ENCODE measurements around the gene EZH1. TPM values are rescaled to one million over a fixed set of nuclear protein-coding genes. Genes with fewer than 3 reads are reported as not detected.

Gene EZH1
- total and polyA plus RNA-seq, 10 of the 15 experiments (the other 5 are each of a cell fraction or from before 2014, with no cell fraction given), result 6.1 to 43.3 (median 16.8) TPM

DNA sequence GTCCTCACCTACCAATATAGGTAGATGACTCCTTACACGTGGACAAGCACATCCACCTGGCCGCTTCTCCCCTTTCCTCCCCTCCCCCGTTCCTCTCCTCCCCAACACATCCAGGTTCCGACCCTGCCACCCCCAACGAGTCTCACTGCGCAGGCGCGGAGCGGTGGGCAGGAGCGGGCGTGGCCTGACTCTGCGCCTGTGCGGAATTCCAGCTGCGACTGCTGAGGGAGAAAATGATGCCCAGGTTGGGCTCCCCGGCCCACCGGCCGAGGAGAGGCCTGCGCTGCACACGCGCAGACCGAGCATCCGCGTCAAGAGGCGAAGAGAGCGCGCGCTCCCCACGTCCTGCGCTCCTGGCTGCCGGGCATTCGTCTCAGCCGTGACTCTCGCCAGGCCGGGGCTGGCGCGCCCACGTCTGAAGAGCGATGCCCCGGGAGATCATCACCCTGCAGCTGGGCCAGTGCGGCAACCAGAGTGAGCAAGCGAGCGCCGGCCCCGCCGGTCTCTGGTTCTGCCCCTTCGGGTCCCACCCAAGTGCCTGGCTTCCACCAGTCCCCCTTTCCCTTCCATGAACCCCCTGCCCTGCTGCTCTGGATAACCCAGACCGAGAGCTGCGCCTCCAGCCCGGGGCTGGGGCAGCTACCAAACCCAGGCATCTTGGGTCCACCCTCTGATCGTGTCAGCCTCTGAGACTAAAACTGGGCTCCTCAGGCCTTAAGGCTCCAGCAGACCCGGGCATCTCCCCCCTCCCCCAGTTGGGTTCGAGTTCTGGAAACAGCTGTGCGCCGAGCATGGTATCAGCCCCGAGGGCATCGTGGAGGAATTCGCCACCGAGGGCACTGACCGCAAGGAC is 85.5 kb downstream of the EZH1 start, which contains the start of gene TUBG2:
Gene TUBG2, plus strand, starts transcription at position 206 of the 853 bp plus-strand sequence. Its CDS starts 220 bp downstream, at position 426.
- no peaks in the 10 kb centered on the region for H3K9me3 ChIP-seq (replicated peaks; ENCODE audit: control insufficient read depth, insufficient read depth, low read length)
- DNase-seq (ENCODE audit: low read depth, low spot score) (no peak), ATAC-seq (peak; percentile 73), FAIRE-seq (no peak)
- H4K20me1 ChIP-seq (ENCODE audit: control insufficient read depth, insufficient read depth), result no peaks in the 10 kb centered on the region
- SMC1A ChIA-PET (ENCODE audit: uncharacterized antibody, unreplicated experiment), result interaction anchor here (0.8 to 2.0 kb wide), 6 partner anchors 12 to 81 kb away, joined by 3 to 9 read pairs (median 4); no protein-coding TSS in a partner anchor
- no peaks in the 10 kb centered on the region for H3K27me3 ChIP-seq (replicated peaks in 1 of 2; ENCODE audit: control insufficient read depth in 2 of 2, insufficient read depth in 2 of 2, low read length in 1 of 2)
- POLR2A ChIA-PET, result interaction anchor here (0.6 to 4.9 kb wide), 7 partner anchors 8 to 444 kb away, joined by 3 to 29 read pairs (median 5); partner anchors contain the start of genes PLEKHH3, RETREG3 and TUBG1
- in situ Hi-C loops (cut with MboI) (no loop called here), intact Hi-C loops (cut with micrococcal nuclease; ENCODE audit: unreplicated experiment) (loop anchor here (5.0 kb wide), 1 partner anchor 82 kb away; the partner anchor contains the start of gene PSMC3IP)
- H2AFZ ChIP-seq (ENCODE audit: control insufficient read depth, low read depth, low read length), result peak within 1 kb of the TSS; percentile 93
- H3K9ac ChIP-seq (ENCODE audit: control insufficient read depth, insufficient read depth, low read length), result peak within 1 kb of the TSS; percentile 55
- no TSS peak for BruUV-seq (replicated peaks)
- H3K4me2 ChIP-seq (ENCODE audit: control insufficient read depth, insufficient read depth), result peak within 1 kb of the TSS; percentile 91
- 1% methylated on average over 55 of the region's 59 CpGs for WGBS (ENCODE audit: insufficient coverage, insufficient replicate concordance, low lambda C conversion rate, missing lambda C conversion rate)
- CTCF ChIA-PET, result interaction anchor here (0.7 to 3.4 kb wide), 7 partner anchors 16 to 81 kb away, joined by 3 to 26 read pairs (median 4); partner anchors contain the start of genes PLEKHH3 and PSMC3IP
- peak within 1 kb of the TSS; percentile 77 for H3K4me3 ChIP-seq
- RAD21 ChIA-PET (ENCODE audit: unreplicated experiment), result interaction anchor here (1.0 to 2.0 kb wide), 6 partner anchors 15 to 104 kb away, joined by 4 to 10 read pairs (median 5); partner anchors contain the start of gene PLEKHH3
- peaks cover 33% of the 10 kb centered on the region for H3K4me1 ChIP-seq (ENCODE audit: control insufficient read depth, insufficient read depth, low read length)
- H3K79me2 ChIP-seq (ENCODE audit: control insufficient read depth, insufficient read depth, low read length), result peaks cover 3% of the 10 kb centered on the region; the same call in 1 of the 2 replicates
- peak within 1 kb of the TSS; percentile 42; the same call in 1 of the 2 replicates for H3K27ac ChIP-seq (ENCODE audit: control insufficient read depth, insufficient read depth)
- H3K36me3 ChIP-seq (ENCODE audit: control insufficient read depth in 2 of 2, insufficient read depth in 2 of 2, low read length in 1 of 2), result no peaks in the 10 kb centered on the region; a peak in 1 of 4 replicates
- TF ChIP-seq SREBF1 (IDR thresholded peaks at IDR 0.05; ENCODE audit: low read length), result no peak
- TF ChIP-seq PAX8 (IDR thresholded peaks at IDR 0.05), result no peak
- TF ChIP-seq ZZZ3 (IDR thresholded peaks at IDR 0.05; ENCODE audit: control insufficient read depth, insufficient read length, low read depth), result no peak
- 0 out of 2 replicates have a peak, but pooled peaks have one; percentile 44 for TF ChIP-seq POLR2AphosphoS2 (IDR thresholded peaks at IDR 0.05; ENCODE audit: low read depth, low read length)
- TF ChIP-seq MEF2B (IDR thresholded peaks at IDR 0.05; ENCODE audit: partially characterized antibody, poor library complexity, severe bottlenecking), result no peak
- TF ChIP-seq, protein P1, sequence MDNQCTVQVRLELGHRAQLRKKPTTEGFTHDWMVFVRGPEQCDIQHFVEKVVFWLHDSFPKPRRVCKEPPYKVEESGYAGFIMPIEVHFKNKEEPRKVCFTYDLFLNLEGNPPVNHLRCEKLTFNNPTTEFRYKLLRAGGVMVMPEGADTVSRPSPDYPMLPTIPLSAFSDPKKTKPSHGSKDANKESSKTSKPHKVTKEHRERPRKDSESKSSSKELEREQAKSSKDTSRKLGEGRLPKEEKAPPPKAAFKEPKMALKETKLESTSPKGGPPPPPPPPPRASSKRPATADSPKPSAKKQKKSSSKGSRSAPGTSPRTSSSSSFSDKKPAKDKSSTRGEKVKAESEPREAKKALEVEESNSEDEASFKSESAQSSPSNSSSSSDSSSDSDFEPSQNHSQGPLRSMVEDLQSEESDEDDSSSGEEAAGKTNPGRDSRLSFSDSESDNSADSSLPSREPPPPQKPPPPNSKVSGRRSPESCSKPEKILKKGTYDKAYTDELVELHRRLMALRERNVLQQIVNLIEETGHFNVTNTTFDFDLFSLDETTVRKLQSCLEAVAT (IDR thresholded peaks at IDR 0.05), result no peak
- TF ChIP-seq, protein P2, sequence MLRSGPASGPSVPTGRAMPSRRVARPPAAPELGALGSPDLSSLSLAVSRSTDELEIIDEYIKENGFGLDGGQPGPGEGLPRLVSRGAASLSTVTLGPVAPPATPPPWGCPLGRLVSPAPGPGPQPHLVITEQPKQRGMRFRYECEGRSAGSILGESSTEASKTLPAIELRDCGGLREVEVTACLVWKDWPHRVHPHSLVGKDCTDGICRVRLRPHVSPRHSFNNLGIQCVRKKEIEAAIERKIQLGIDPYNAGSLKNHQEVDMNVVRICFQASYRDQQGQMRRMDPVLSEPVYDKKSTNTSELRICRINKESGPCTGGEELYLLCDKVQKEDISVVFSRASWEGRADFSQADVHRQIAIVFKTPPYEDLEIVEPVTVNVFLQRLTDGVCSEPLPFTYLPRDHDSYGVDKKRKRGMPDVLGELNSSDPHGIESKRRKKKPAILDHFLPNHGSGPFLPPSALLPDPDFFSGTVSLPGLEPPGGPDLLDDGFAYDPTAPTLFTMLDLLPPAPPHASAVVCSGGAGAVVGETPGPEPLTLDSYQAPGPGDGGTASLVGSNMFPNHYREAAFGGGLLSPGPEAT (IDR thresholded peaks at IDR 0.05; ENCODE audit: low read depth), result no peak
- TF ChIP-seq SP1 (IDR thresholded peaks at IDR 0.05; ENCODE audit: low read depth, low read length), result peak; percentile 23
- no peak for TF ChIP-seq KAT2A (conservative IDR thresholded peaks at IDR 0.05; ENCODE audit: control insufficient read depth, low read depth, low read length)
- peak; percentile 83 for TF ChIP-seq NRF1 (conservative IDR thresholded peaks at IDR 0.05; ENCODE audit: low read depth, low read length)
- TF ChIP-seq GATAD2B (conservative IDR thresholded peaks at IDR 0.05; ENCODE audit: low read depth), result peak; percentile 61; the same call in 1 of the 2 replicates
- peak; percentile 73 for TF ChIP-seq POLR2A (IDR thresholded peaks at IDR 0.05; ENCODE audit: low read depth, low read length)
- TF ChIP-seq NBN (IDR thresholded peaks at IDR 0.05), result peak; percentile 75; the same call in 1 of the 2 replicates
- TF ChIP-seq, protein P3, sequence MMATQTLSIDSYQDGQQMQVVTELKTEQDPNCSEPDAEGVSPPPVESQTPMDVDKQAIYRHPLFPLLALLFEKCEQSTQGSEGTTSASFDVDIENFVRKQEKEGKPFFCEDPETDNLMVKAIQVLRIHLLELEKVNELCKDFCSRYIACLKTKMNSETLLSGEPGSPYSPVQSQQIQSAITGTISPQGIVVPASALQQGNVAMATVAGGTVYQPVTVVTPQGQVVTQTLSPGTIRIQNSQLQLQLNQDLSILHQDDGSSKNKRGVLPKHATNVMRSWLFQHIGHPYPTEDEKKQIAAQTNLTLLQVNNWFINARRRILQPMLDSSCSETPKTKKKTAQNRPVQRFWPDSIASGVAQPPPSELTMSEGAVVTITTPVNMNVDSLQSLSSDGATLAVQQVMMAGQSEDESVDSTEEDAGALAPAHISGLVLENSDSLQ (IDR thresholded peaks at IDR 0.05), result no peak
- TF ChIP-seq IKZF2 (IDR thresholded peaks at IDR 0.05), result peak; percentile 56 to 63; a peak in 2 of 4 replicates
- TF ChIP-seq, protein P4, sequence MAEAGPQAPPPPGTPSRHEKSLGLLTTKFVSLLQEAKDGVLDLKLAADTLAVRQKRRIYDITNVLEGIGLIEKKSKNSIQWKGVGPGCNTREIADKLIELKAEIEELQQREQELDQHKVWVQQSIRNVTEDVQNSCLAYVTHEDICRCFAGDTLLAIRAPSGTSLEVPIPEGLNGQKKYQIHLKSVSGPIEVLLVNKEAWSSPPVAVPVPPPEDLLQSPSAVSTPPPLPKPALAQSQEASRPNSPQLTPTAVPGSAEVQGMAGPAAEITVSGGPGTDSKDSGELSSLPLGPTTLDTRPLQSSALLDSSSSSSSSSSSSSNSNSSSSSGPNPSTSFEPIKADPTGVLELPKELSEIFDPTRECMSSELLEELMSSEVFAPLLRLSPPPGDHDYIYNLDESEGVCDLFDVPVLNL (IDR thresholded peaks at IDR 0.05; ENCODE audit: low read depth, low read length), result no peak
- peak; percentile 66; the same call in 1 of the 2 replicates for TF ChIP-seq LARP7 (IDR thresholded peaks at IDR 0.05)

Measured in GM12878 (cell line).